Measurements from ENCODE around the gene ANKRD9. TPM values are rescaled to one million over a fixed set of nuclear protein-coding genes. Genes with fewer than 3 reads are reported as not detected.

Gene ANKRD9
- total and polyA plus RNA-seq, 10 of the 15 experiments (the other 5 are each of a cell fraction or from before 2014, with no cell fraction given) = 0.03 to 3.6 (median 0.49) TPM

- H3K27me3 ChIP-seq (replicated peaks in 1 of 2; ENCODE audit: control insufficient read depth in 2 of 2, insufficient read depth in 2 of 2, low read length in 1 of 2) = no peaks in the 10 kb centered on the region
- H3K79me2 ChIP-seq (ENCODE audit: control insufficient read depth, insufficient read depth, low read length) = no peaks in the 10 kb centered on the region
- no TSS peak for BruUV-seq (replicated peaks)
- POLR2A ChIA-PET = no interaction called here
- SMC1A ChIA-PET (ENCODE audit: uncharacterized antibody, unreplicated experiment) = no interaction called here
- peak; percentile 55 for ATAC-seq
- in situ Hi-C loops (cut with MboI) = loop anchor here (10.0 kb wide), 1 partner anchor 546 kb away; the partner anchor contains the start of gene DYNC1H1
- H3K9ac ChIP-seq (ENCODE audit: control insufficient read depth, insufficient read depth, low read length) = peak overlapping the region; percentile 65; the same call in 1 of the 2 replicates
- RAD21 ChIA-PET (ENCODE audit: unreplicated experiment) = interaction anchor here (1.0 kb wide), 1 partner anchor 193 kb away, joined by 3 read pairs; no protein-coding TSS in a partner anchor
- no peaks in the 10 kb centered on the region for H4K20me1 ChIP-seq (ENCODE audit: control insufficient read depth, insufficient read depth)
- peaks cover 9% of the 10 kb centered on the region for H3K4me1 ChIP-seq (ENCODE audit: control insufficient read depth, insufficient read depth, low read length)
- H3K4me3 ChIP-seq = peak overlapping the region; percentile 90
- no peak for FAIRE-seq
- 40% methylated on average over 19 of the region's 19 CpGs for WGBS (ENCODE audit: insufficient coverage, insufficient replicate concordance, low lambda C conversion rate, missing lambda C conversion rate)
- CTCF ChIA-PET = interaction anchor here (0.8 to 3.1 kb wide), 2 partner anchors 12 to 73 kb away, joined by 3 to 14 read pairs; no protein-coding TSS in a partner anchor
- peak overlapping the region; percentile 91 for H2AFZ ChIP-seq (ENCODE audit: control insufficient read depth, low read depth, low read length)
- peak overlapping the region; percentile 99 for H3K4me2 ChIP-seq (ENCODE audit: control insufficient read depth, insufficient read depth)
- no peaks in the 10 kb centered on the region for H3K9me3 ChIP-seq (replicated peaks; ENCODE audit: control insufficient read depth, insufficient read depth, low read length)
- intact Hi-C loops (cut with micrococcal nuclease; ENCODE audit: unreplicated experiment) = loop anchor here (10.0 kb wide), 1 partner anchor 546 kb away; the partner anchor contains the start of gene DYNC1H1
- no peak overlapping the region for H3K27ac ChIP-seq (ENCODE audit: control insufficient read depth, insufficient read depth)
- H3K36me3 ChIP-seq (ENCODE audit: control insufficient read depth in 2 of 2, insufficient read depth in 2 of 2, low read length in 1 of 2) = no peaks in the 10 kb centered on the region
- no peak for TF ChIP-seq ZNF592 (IDR thresholded peaks at IDR 0.05)
- TF ChIP-seq NBN (IDR thresholded peaks at IDR 0.05) = 0 out of 2 replicates have a peak, but pooled peaks have one; percentile 2
- no peak for TF ChIP-seq YY1 (IDR thresholded peaks at IDR 0.05; ENCODE audit: low read depth, low read length)
- TF ChIP-seq BRCA1 (IDR thresholded peaks at IDR 0.05; ENCODE audit: low read depth, low read length) = no peak
- TF ChIP-seq GABPA (IDR thresholded peaks at IDR 0.05; ENCODE audit: low read depth) = no peak
- no peak for DNase-seq (ENCODE audit: low read depth, low spot score)
Measured at GRCh38 chr14:102510616-102511520, 1.3 kb upstream of the ANKRD9 start.

Measured in GM12878 (cell line).